ENCODE results near the gene KIF5C.

DNA sequence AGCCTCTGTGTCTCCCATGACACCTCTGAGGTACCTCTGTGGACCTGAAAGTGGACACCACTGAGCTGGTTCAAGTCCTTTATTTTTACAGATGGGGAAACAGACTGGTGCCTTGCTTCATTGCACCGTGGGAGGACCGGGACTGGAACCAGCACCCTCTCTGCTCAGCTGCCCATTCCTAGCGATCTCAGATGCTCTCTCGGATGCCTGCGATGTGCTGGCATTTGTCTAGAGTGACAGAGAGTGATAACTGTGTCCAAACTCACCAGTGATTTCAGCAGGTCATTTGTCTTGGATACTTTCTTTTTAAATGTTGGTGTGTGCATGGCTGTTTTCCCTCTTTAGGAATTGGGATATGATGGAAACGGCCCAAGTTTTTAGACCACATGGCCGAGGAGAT is 133.4 kb downstream of the KIF5C start:
- TF ChIP-seq, protein P1, sequence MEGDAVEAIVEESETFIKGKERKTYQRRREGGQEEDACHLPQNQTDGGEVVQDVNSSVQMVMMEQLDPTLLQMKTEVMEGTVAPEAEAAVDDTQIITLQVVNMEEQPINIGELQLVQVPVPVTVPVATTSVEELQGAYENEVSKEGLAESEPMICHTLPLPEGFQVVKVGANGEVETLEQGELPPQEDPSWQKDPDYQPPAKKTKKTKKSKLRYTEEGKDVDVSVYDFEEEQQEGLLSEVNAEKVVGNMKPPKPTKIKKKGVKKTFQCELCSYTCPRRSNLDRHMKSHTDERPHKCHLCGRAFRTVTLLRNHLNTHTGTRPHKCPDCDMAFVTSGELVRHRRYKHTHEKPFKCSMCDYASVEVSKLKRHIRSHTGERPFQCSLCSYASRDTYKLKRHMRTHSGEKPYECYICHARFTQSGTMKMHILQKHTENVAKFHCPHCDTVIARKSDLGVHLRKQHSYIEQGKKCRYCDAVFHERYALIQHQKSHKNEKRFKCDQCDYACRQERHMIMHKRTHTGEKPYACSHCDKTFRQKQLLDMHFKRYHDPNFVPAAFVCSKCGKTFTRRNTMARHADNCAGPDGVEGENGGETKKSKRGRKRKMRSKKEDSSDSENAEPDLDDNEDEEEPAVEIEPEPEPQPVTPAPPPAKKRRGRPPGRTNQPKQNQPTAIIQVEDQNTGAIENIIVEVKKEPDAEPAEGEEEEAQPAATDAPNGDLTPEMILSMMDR (IDR thresholded peaks at IDR 0.05), result no peak
- no peak for TF ChIP-seq POLR2A (IDR thresholded peaks at IDR 0.05)

All from body of pancreas (tissue), 4 donors.